Epithelial cell of umbilical artery (primary cell): ENCODE measurements around the gene JAM2. TPM values are rescaled to one million over a fixed set of nuclear protein-coding genes. Genes with fewer than 3 reads are reported as not detected.

ENCODE experiments used
- total RNA-seq: library from RNA; depleted of rRNA; stranded (reverse); fragments of >200 nt; gene quantifications from 2 replicates; pipeline ENCODE4 v1.2.3, GENCODE V29; 2014

JAM2 gene, protein sequence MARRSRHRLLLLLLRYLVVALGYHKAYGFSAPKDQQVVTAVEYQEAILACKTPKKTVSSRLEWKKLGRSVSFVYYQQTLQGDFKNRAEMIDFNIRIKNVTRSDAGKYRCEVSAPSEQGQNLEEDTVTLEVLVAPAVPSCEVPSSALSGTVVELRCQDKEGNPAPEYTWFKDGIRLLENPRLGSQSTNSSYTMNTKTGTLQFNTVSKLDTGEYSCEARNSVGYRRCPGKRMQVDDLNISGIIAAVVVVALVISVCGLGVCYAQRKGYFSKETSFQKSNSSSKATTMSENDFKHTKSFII
- total RNA-seq = 0.15 and 0.65 TPM in 2 replicates

DNA sequence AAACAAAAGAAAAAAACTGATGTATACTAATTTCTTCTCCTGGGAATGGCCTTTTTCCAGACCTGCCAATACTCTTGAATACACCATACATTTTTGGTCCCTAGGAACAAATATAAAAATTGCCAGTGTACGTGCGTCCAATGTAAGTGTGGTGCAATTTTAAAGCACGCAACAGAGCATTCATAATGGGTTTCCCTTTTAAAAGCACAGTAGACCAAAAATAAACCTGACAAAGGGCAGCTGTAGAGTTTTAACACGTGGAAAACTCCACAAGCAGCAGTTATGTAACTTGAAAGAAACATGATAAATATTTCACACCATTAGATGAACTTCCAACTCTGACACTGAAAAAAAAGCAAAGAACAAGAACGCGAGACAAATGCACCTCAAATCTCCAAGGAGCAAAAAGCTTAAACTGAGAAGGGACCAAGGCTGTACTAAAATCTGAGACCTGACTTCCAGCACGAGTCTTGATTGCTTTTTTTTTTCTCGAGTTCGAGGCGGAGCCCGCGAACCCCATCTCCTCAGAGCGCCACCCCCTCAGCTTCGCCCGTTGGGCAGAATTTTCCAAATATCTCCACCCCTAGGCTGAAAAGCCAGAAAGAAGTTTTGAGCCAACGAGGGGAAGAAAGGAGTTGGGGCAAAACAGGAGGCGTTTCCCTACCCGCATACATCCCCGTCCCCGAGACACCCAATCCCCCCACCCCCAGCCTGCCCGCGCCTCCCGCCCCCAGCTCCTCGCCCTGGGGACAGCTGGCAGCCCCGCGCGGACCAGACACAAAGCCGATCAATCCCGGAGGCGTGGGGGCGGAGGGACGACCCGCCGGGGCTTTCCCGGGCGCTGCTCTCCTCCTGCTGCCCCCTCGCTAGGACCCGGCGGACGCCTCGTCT, at the start of gene JAM2:
Gene JAM2, plus strand, starts transcription at position 599 of the 891 bp plus-strand sequence. CDS start 564 bp downstream, outside the sequence.

DNA sequence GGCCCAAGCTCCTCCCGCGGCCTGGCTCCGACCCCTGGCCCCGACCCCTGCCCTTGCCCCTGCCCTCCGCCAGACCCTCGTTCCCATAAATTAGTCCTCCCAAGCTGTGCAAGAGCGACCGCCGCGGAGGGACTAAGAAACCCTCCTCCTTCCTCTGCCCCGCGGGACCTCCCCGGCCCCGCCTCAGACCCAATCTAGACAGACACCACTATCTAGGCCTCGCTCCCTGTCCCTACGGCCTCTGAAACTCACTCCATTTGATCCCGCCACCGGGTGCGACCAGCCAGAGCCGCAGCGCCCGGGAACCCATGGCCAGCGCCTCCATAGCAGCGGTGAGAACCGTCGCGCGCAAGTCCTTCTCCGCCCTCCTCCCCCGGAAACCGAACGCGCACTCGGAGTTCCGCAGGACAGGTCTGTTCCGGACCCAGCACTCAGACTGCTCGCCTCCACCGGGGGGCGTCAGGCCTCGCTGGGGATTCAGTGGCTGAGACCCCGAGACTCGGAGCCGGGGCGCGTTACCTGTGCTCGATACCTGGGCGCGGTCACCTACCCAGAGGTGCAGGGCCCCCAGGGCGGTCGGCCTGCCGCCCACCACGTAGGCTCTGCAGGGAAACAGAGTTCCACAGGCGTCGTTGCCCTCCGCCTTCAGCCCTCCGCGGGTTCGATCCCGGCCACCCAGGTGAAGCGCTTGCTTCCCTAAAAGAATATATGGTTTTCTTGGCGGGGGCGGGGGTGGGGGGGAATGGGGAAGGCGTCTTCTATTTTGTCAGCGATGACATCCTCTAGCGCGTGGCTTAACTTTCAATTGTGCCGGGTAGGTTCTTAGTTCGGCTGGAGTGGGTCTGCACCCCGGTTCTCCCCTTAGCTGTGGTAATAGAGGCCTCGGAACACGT, 31.7 kb upstream of the JAM2 start, which contains the start of gene MRPL39:
Gene MRPL39, minus strand, starts transcription at position 331 of the 893 bp plus-strand sequence. Its CDS starts 6 bp downstream, at position 325.

DNA sequence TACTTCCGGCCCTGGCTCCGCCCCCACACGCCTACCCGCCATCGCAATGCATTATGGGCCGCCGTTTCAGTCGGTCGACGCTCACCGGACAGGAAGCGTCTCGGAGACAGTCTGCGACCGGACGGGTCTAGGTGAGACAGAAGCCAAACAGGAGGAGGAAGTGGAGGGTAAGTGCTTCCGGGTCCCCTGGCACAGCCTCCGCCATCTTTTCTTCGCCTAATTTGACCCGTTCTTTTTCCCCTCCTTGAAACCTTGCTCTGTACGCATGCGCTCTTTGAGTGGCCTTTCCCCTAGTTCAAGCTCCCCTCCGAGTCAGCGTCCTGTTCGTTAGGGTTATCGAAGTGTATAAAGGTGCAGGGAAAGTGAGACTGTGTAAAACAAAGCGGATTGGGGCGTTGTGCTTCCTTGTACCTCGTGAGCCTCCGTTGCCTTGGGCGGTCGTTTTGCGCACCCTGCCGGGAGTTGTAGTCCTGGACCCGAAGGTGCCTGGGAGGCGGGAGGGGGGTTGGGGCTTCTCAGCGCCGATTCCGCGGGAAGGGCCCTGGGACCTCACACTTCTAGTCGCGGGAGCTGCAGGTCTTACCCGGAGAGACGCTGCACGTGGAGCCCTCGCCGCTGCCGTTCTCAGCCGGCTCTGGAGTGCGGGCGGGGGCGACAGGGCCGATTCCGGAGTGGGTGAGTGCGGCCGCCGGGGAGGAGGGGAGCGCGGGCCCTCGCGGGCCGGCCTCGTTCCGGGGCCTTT, 96.0 kb downstream of the JAM2 start, which contains the start of the genes ATP5PF and GABPA:
Gene ATP5PF, minus strand, starts transcription at position 1 of the 742 bp plus-strand sequence. CDS start 5,110 bp downstream, outside the sequence.
Gene GABPA, plus strand, starts transcription at position 69 of the 742 bp plus-strand sequence. CDS start 6,627 bp downstream, outside the sequence.

Other genes starting within 250 kb of the JAM2 start
- 43.5 and 51.8 TPM in 2 replicates for gene MRPL39, start 31.8 kb upstream of the JAM2 start, total RNA-seq
- gene ATP5PF, start 95.6 kb downstream of the JAM2 start, total RNA-seq = 52.9 and 70.5 TPM in 2 replicates
- 27.3 and 32.4 TPM in 2 replicates for gene GABPA, start 95.7 kb downstream of the JAM2 start, total RNA-seq